AG04450 (cell line): Measurements from ENCODE around the gene PBX2. TPM values are rescaled to one million over a fixed set of nuclear protein-coding genes. Genes with fewer than 3 reads are reported as not detected.

ENCODE experiments used
- CTCF ChIA-PET: fragments of 300-600, 350-600 bp; formaldehyde crosslinking; extraction: SDS; loops from one replicate; lab custom pipeline; 2022; ENCODE audit warnings: antibody characterized with exemption, inconsistent platforms; lab: Charles Lee
- POLR2A ChIA-PET: fragments of 350-600 bp; formaldehyde crosslinking; extraction: SDS; loops from one replicate; lab custom pipeline; 2021; ENCODE audit warnings: antibody characterized with exemption, inconsistent platforms; lab: Yijun Ruan, JAX
- DNase-seq: peaks from one replicate; pipeline ENCODE4 v3.0.0-alpha.2; 2011; ENCODE audit warnings: low read depth, low spot score
- H3K27ac ChIP-seq: one replicate; pipeline ENCODE4 v1.5.1; 2012; ENCODE audit warnings: low read depth, low read length, control low read depth
- H3K27me3 ChIP-seq: one replicate; pipeline ENCODE4 v1.6.0; 2012; ENCODE audit warnings: low read length; ENCODE audit not compliant: control insufficient read depth, insufficient read depth
- H3K4me3 ChIP-seq: 2 replicates; pipeline ENCODE4 v1.5.1; 2011; ENCODE audit warnings: mild to moderate bottlenecking, low read depth, low read length, control low read depth
- H3K9me3 ChIP-seq: 2 replicates; pipeline ENCODE4 v1.5.1; 2012; ENCODE audit warnings: low read length; ENCODE audit not compliant: control insufficient read depth, insufficient read depth
- polyA plus RNA-seq: library from polyadenylated mRNA; depleted of rRNA; stranded (reverse); fragments of >200 nt; gene quantifications from 2 replicates; pipeline ENCODE4 v1.2.3, GENCODE V29; 2011
- TF ChIP-seq, protein P1 (sequence below): IDR thresholded peaks from 2 replicates; pipeline ENCODE4 v1.5.1; 2011; ENCODE audit warnings: low read depth, low read length, control low read depth, inconsistent platforms

Gene PBX2
- polyA plus RNA-seq, 1 experiment: 56.5 TPM

DNA sequence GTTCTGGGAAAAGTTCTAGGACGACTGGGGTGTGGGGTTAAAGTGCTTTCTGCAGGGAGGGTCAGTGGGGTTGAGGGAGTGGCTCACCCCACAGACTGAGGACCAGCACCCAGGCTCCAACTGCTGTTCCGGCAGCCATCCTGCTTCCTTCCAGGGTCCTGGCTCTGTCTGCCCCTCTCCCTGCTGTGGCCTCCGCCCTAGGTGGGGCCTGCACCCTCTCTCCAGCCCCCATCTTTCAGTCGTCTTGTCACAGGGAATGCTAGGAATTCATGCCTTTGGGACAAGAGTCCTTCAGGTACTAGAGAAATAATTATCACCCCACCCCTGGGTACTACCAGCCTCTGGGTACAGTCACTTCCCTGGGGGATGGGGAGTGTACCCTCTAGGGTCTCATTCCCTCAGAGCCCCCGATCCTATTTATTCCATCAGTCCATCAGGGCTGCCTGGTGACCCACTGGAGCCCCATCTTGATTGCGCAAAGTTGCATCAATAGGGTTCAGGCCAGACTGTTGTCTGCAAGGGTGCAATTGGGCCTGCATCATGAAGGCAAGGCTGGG is 5.8 kb downstream of the PBX2 start, which contains the start of gene AGER:
Gene AGER (minus strand): TSS at position 170 of the 557 bp plus-strand sequence. CDS start 31 bp downstream, at position 139.
- no peak within 1 kb of the TSS for H3K27ac ChIP-seq
- TF ChIP-seq, protein P1, sequence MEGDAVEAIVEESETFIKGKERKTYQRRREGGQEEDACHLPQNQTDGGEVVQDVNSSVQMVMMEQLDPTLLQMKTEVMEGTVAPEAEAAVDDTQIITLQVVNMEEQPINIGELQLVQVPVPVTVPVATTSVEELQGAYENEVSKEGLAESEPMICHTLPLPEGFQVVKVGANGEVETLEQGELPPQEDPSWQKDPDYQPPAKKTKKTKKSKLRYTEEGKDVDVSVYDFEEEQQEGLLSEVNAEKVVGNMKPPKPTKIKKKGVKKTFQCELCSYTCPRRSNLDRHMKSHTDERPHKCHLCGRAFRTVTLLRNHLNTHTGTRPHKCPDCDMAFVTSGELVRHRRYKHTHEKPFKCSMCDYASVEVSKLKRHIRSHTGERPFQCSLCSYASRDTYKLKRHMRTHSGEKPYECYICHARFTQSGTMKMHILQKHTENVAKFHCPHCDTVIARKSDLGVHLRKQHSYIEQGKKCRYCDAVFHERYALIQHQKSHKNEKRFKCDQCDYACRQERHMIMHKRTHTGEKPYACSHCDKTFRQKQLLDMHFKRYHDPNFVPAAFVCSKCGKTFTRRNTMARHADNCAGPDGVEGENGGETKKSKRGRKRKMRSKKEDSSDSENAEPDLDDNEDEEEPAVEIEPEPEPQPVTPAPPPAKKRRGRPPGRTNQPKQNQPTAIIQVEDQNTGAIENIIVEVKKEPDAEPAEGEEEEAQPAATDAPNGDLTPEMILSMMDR: no peak
- no peaks in the 10 kb centered on the region for H3K27me3 ChIP-seq
- no peak within 1 kb of the TSS for H3K4me3 ChIP-seq
- POLR2A ChIA-PET: no interaction called here
- no peak for DNase-seq
- peaks cover under 1% of the 10 kb centered on the region; the same call in 1 of the 2 replicates for H3K9me3 ChIP-seq
- CTCF ChIA-PET: no interaction called here

DNA sequence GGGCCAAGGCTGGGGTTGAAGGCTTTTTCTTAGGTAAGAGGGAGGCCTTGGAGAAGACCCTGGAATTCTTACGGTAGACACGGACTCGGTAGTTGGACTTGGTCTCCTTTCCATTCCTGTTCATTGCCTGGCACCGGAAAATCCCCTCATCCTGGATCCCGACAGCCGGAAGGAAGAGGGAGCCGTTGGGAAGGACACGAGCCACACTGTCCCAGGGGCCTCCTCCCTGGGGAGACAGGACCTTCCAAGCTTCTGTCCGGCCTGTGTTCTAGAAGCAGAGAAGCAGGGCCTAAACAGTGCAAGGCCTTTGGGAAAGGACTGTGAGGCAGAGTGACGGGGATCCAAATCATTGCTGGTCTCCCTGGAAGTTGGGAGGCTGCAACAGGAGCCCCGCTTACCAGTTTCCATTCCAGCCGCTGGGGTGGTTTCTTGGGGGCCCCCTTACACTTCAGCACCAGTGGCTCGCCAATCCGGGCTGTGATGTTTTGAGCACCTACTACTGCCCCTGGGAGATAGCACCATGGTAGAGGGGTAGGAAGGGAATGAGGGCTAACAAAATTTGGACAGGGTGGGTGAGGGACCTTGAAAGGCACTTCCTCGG is 6.4 kb downstream of the PBX2 start:
- DNase-seq: no peak
- TF ChIP-seq, protein P1: no peak
- ChIA-PET POLR2A (no interaction called here), CTCF (no interaction called here)
- Histone ChIP-seq H3K4me3 (no peak overlapping the region), H3K27me3 (no peaks in the 10 kb centered on the region), H3K27ac (no peak overlapping the region), H3K9me3 (no peaks in the 10 kb centered on the region)

DNA sequence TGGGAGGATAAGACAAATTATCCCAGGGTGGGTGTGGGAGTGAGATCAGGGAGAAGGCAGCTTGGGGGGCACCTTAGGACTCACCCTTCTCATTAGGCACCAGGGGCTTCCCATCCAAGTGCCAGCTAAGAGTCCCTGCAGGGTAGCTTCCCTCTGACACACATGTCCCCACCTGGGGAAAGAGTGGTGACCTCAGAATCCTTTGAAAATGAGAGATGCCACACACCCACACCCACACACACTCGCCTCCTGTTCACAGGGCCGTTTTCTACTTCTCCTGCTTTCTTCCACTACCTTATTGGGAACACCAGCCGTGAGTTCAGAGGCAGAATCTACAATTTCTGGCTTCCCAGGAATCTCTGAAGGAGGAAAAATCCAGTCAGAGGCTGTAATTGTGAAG is 7.0 kb downstream of the PBX2 start:
- no peak for DNase-seq
- Histone ChIP-seq H3K27me3 (no peaks in the 10 kb centered on the region), H3K9me3 (no peaks in the 10 kb centered on the region), H3K27ac (no peak overlapping the region), H3K4me3 (no peak overlapping the region)
- ChIA-PET POLR2A (no interaction called here), CTCF (no interaction called here)
- TF ChIP-seq, protein P1: no peak

DNA sequence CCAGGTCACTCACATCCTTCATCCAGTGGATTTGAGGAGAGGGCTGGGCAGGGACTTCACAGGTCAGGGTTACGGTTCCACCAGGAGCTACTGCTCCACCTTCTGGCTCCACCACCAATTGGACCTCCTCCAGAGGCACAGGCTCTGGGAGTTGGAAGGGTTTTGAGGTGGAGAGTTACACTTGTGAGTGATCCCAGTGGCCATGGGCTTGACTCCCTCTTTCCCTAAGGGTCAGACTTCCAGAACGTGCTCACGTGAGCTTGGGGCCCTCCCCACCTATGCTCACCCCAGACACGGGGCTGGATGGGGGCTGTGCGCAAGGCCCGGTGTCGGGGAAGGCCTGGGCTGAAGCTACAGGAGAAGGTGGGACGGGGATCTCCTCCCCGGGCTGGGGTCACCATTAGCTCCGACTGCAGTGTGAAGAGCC is 7.4 kb downstream of the PBX2 start:
- TF ChIP-seq, protein P1: no peak
- ChIA-PET POLR2A (no interaction called here), CTCF (interaction anchor here (0.8 kb wide), 1 partner anchor 66 kb away, joined by 3 read pairs; no protein-coding TSS in a partner anchor)
- Histone ChIP-seq H3K27me3 (no peaks in the 10 kb centered on the region), H3K9me3 (no peaks in the 10 kb centered on the region), H3K27ac (no peak overlapping the region), H3K4me3 (no peak overlapping the region)
- no peak for DNase-seq

DNA sequence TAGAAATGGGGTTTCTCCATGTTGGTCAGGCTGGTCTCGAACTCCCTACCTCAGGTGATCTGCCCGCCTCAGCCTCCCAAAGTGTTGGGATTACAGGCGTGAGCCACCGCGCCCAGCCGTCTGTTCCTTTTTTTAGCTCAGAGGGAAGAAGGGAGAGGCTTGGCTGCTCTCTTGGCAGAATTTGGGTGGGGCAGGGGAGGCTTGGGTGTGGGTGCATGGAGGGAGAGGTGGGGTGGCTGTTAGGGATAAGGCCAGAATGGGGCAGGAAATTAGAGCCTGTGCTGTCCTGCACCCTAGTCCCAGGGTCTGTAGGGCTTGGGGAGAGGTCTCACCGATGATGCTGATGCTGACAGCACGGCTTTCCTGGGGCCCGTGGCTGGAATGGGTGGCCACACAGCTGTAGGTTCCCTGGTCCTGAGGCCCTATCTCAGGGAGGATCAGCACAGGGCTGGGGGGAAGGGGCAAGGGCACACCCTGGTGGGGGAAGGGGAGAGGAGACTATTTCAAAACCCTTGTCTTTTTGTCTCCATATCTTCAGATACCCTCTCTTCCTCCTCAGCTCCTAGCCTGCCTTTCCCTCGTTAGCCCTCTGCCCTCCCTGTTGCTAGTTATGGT is 8.0 kb downstream of the PBX2 start:
- Histone ChIP-seq H3K9me3 (no peaks in the 10 kb centered on the region), H3K27me3 (no peaks in the 10 kb centered on the region), H3K27ac (no peak overlapping the region), H3K4me3 (no peak overlapping the region)
- TF ChIP-seq, protein P1: no peak
- ChIA-PET POLR2A (no interaction called here), CTCF (interaction anchor here (0.8 kb wide), 1 partner anchor 65 kb away, joined by 3 read pairs; no protein-coding TSS in a partner anchor)
- DNase-seq: no peak
